KG1 (cell line): ENCODE data around the gene BMPR1A.
"Not testable (repeated sequence)": the region's sequence is repeated elsewhere in the genome, so short reads cannot be mapped to it uniquely, and the experiment has no call there.

Experiments used
- DNase-seq: peaks from one replicate; lab custom pipeline; 2025; lab: John Stamatoyannopoulos, UW

The BMPR1A gene

GRCh38 chr10:86880971-86881370 lies 124.6 kb downstream of the BMPR1A start:
- DNase-seq, result no peak

- DNase-seq, result peak; percentile 56
These were observed 132.4 kb downstream of the BMPR1A start for GRCh38 chr10:86888585-86889381.

DNA sequence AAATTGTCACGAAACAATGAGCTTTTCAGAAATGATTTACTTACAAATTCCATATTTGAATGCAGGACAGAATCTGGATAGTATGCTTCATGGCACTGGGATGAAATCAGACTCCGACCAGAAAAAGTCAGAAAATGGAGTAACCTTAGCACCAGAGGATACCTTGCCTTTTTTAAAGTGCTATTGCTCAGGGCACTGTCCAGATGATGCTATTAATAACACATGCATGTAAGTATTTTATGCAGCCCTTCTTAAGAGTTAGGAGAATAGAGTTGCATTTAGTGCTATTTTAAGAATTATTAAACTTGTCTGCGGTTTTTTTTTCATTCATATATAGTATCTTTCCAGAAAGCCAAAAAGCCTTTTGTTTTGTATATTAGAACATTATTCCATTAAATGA lies 133.6 kb downstream of the BMPR1A start:
- no peak for DNase-seq

DNA sequence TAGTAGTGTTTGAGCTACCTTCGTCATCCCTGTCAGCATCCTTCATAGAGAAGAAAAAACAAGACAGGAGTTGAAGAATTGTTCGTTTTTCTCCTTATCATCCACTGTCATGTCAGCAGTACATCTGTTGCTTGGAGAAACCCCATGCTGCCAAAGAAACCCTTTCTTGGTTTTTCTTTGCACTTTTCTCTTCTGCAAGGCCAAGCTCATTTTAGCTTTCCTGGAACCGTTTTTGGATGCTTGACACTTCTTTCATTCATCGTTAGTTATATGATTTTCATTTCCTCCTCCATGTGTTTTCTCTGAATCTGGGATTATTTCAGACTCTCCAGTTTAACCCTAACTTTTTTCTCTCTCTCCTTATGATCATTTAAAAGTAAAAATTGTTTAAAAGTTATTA lies 142.1 kb downstream of the BMPR1A start:
- no peak for DNase-seq

DNA sequence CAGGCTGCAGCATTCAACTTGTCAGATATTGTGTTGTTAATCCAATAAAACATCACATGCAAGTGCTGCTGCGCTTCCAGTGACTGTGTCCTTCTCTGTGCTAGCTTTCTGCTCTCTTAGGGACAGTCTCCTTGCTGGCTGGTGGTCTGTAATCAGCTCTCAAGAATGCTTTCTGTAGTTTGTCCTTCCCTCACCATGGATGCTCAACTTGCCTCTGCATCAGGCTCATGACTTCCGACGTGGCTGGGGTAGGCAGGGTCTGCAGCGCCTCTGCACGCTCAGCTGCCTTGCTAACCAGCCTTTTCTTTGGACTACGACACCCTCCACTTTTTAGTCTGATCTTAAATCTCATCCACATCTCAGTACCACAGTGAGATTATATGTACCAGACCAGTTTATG lies 142.7 kb downstream of the BMPR1A start:
- DNase-seq, result no peak

DNA sequence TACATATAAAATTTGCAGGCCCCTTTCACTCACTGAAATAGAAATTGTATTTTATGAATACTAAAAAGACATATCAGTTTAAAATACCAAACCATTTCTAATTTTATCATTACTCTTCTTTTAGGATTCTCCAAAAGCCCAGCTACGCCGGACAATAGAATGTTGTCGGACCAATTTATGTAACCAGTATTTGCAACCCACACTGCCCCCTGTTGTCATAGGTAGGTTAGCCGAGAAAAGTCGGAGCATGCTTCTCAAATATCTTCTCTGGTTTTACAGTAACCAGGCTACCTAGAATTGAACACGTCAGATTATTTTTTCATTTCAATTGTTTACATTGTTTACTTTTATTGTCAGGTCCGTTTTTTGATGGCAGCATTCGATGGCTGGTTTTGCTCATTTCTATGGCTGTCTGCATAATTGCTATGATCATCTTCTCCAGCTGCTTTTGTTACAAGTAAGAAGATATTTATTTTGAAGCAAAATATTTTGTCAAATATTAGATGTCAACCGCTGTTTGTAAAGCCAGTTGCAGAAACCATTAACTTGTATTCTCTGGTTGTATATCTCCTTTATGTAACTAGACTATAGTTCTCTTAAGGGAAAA lies 143.4 kb downstream of the BMPR1A start:
- peak; percentile 38 for DNase-seq

- DNase-seq, result no peak
These were observed 144.5 kb downstream of the BMPR1A start for GRCh38 chr10:86900955-86901354.

DNA sequence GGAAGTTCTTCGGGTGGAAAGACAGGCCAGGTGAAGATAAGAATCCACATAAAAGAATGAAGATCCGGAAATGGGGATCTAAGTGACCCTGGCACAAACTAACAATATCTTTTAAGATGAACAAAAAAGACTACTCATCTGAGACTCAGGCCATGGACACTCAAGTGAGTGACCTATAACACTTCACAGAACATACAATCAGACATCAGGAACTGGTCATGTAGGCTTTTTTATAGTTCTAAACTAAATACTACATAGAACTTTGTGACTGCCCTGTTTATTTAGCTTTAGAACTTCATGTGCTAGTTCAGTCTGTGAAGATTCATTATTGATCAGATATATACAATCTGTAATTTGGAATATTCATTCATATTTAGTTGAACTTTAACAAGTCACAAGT lies 148.2 kb downstream of the BMPR1A start:
- no peak for DNase-seq

GRCh38 chr10:86905429-86905828 lies 149.0 kb downstream of the BMPR1A start:
- DNase-seq, result no peak

- no peak for DNase-seq
These were observed 158.3 kb downstream of the BMPR1A start for GRCh38 chr10:86914734-86915133.

- no peak for DNase-seq
These were observed 161.6 kb downstream of the BMPR1A start for GRCh38 chr10:86918022-86918471.

GRCh38 chr10:86922553-86922961 lies 166.1 kb downstream of the BMPR1A start:
- no peak for DNase-seq

DNA sequence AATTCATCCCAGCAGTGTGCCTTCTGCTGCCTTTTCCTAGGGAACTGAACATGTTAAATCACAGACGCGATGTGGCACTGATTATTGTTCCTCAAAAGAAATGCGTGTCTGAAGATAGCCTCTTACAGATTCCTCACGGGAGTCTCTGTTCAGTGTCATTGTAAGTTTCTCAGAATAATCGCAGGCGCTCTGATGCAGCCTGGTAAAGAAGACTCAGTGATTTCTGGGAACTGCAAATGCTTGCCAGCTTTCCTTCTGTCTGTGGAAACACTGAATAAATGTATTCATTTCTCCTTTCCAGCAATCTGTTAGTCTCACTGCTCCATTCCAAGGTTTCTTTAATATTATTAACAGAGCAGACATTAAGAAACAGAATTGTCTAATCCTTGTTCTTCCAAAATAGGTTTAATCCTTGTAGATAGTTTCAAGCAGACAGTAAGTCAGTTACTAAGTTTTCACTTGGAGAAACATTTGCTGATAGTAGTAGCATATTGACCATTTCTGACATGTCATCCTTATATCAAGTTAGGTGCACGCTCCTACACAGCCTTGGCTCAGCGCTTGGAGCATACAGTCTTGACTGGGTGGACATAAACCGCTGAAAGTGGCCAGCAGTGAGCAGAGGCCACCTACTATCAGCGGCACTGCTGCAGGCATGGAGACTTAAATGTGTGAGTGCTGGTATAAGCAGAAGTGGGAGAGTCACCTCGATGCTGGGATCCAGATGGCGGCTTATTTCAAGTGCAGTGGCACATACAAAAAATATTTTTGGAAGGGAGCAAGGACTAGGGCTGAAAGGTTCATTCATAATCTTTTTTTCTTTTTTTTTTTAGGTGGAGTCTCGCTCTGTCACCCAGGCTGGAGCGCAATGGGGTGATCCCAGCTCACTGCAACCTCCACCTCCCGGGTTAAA lies 173.3 kb downstream of the BMPR1A start:
- no peak for DNase-seq

- no peak for DNase-seq
These were observed 175.5 kb downstream of the BMPR1A start for GRCh38 chr10:86931872-86932271.

GRCh38 chr10:86932674-86933073 lies 176.3 kb downstream of the BMPR1A start:
- DNase-seq, result no peak

DNA sequence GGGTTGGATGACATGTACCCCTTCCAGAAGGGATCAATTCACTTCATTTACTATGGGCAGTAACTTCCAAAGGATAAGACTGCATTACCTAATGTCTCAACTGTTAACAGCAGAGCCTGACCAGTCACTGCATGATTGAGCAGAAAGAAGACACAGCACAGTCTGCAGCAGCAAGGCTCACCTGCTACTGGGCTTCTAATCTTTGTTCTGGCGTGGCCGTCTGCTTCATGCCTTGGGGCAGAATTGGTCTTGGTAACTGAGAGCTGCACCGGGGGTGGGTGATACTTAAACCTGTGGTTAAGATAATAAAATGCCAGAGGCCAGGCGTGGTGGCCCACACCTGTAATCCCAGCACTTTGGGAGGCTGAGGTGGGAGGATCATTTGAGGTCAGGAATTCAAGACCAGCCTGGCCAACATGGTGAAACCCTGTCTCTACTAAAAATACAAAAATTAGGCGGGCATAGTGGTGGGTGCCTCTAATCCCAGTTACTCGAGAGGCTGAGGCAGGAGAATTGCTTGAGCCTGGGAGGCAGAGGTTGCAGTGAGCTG lies 177.8 kb downstream of the BMPR1A start:
- not testable (repeated sequence) for DNase-seq

GRCh38 chr10:86936661-86937501 lies 180.5 kb downstream of the BMPR1A start:
- DNase-seq, result no peak

GRCh38 chr10:86937502-86938154 lies 181.2 kb downstream of the BMPR1A start:
- no peak for DNase-seq

DNA sequence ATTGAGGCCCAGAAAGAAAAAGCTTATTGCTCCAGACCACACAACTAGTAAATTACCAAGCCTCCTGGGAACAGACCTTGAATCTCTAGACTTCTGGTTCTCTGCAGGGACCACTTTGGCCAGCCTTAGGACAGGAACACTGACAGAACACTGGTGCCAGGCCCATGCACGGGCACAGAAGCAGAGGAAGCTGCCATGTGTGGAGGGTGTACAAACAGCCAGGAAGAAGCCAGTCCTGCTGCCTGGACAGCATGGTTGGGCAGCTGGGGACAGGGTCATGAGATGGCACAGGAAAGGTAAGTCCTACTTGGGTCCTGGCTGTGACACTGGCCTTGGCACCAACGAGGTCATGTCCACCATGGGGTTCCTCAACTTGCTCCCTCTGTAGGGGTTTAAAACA lies 181.8 kb downstream of the BMPR1A start:
- DNase-seq, result no peak

DNA sequence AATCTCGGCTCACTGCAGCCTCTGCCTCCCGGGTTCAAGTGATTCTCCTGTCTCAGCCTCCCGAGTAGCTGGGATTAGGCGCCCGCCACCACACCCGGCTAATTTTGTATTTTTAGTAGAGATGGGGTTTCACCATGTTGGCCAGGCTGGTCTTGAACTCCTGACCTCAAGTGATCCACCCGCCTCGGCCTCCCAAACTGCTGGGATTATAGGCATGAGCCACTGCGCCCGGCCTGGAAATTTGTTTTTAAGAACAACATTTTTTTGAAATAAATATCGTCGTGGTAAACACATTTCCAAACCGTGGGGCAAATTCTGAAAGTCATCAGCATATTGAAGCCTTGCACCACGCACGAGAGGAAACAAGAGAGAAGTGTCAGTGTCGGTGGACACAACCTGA lies 183.7 kb downstream of the BMPR1A start:
- not testable (repeated sequence) for DNase-seq

- DNase-seq, result no peak
These were observed 184.3 kb downstream of the BMPR1A start for GRCh38 chr10:86940677-86941076.
